Superior temporal gyrus (tissue), 1 donor: ENCODE measurements around the gene ZNG1E.
"Not testable (repeated sequence)": the region's sequence is repeated elsewhere in the genome, so short reads cannot be mapped to it uniquely, and the experiment has no call there.

Source experiments
- DNase-seq: peaks from one replicate; pipeline ENCODE4 v3.0.0-alpha.2; 2016; ENCODE audit errors: extremely low spot score

Gene ZNG1E

GRCh38 chr9:65675589-65676021, at the start of gene ZNG1E:
ZNG1E (plus strand) TSS chr9:65675928; CDS start chr9:65675977, 49 bp downstream.
- peak; percentile 11 for DNase-seq

GRCh38 chr9:65673579-65673978, 2.1 kb upstream of the ZNG1E start:
- not testable (repeated sequence) for DNase-seq

GRCh38 chr9:65675018-65675417, 710 bp upstream of the ZNG1E start:
- not testable (repeated sequence) for DNase-seq

GRCh38 chr9:65676389-65676788, 661 bp downstream of the ZNG1E start:
- not testable (repeated sequence) for DNase-seq

GRCh38 chr9:65678533-65678932, 2.8 kb downstream of the ZNG1E start:
- not testable (repeated sequence) for DNase-seq

GRCh38 chr9:65703550-65703949, 27.8 kb downstream of the ZNG1E start:
- DNase-seq = not testable (repeated sequence)

GRCh38 chr9:65714445-65714844, 38.7 kb downstream of the ZNG1E start:
- DNase-seq = not testable (repeated sequence)

- DNase-seq = not testable (repeated sequence)
Measured at GRCh38 chr9:65737096-65737564, 61.4 kb downstream of the ZNG1E start, which contains the start of gene FOXD4L4. FOXD4L4 (plus strand) TSS chr9:65737146; CDS start chr9:65737146, 0 bp downstream.

GRCh38 chr9:65738133-65738532, 62.4 kb downstream of the ZNG1E start:
- DNase-seq = not testable (repeated sequence)
